HEK293 (cell line): Measurements from ENCODE around the gene CCDC77.

Experiments
- CTCF ChIA-PET: fragments of 350-600 bp; formaldehyde crosslinking; extraction: SDS; loops from one replicate; lab custom pipeline; 2021; ENCODE audit warnings: antibody characterized with exemption; lab: Yijun Ruan, JAX
- POLR2A ChIA-PET: fragments of 300-600 bp; formaldehyde crosslinking; extraction: SDS; loops from one replicate; lab custom pipeline; 2020; ENCODE audit warnings: antibody characterized with exemption, inconsistent platforms; lab: Yijun Ruan, JAX
- H3K27ac ChIP-seq: fragments of 200-500 bp; sonication (Bioruptor generic); 2 replicates; pipeline ENCODE4 v1.5.1; 2014; ENCODE audit warnings: low read depth, low read length, control low read depth, inconsistent platforms; ENCODE audit errors: extremely low read depth
- H3K36me3 ChIP-seq, 2 experiments: fragments of 200-500 bp in 1 of 2; sonication (Bioruptor generic) in 1 of 2; 1 replicate in 1 of 2; 2 replicates in 1 of 2; pipeline ENCODE4 v1.5.1; 2014 to 2017; ENCODE audit warnings: inconsistent platforms in 2 of 2, low read length in 2 of 2; ENCODE audit not compliant: control insufficient read depth in 2 of 2, insufficient read depth in 1 of 2
- H3K4me1 ChIP-seq: fragments of 200-500 bp; sonication (Bioruptor generic); 2 replicates; pipeline ENCODE4 v1.5.1; 2014; ENCODE audit warnings: mild to moderate bottlenecking, low read length, inconsistent platforms; ENCODE audit not compliant: control insufficient read depth, insufficient read depth
- H3K4me3 ChIP-seq: 2 replicates; pipeline ENCODE4 v1.5.1; 2011; ENCODE audit warnings: low read depth, mild to moderate bottlenecking, control low read depth, low read length, moderate library complexity
- H3K9me3 ChIP-seq: fragments of 200-500 bp; sonication (Bioruptor generic); 2 replicates; pipeline ENCODE4 v1.5.1; 2014; ENCODE audit warnings: low read depth, low read length, inconsistent platforms; ENCODE audit not compliant: control insufficient read depth, insufficient read depth
- BCL11B ChIP-seq: fragments of 450-650 bp; formaldehyde crosslinking; IDR thresholded peaks from 2 replicates; pipeline ENCODE4 v1.5.1; 2016; ENCODE audit warnings: low read depth, missing biosample characterization, missing genetic modification characterization
- HOXA7 ChIP-seq: sonication (generic); formaldehyde crosslinking; IDR thresholded peaks from 2 replicates; pipeline ENCODE4 v1.8.1; 2022; ENCODE audit warnings: missing genetic modification reagents, borderline replicate concordance
- RBAK ChIP-seq: fragments of 450-650 bp; formaldehyde crosslinking; IDR thresholded peaks from 2 replicates; pipeline ENCODE4 v1.5.1; 2016; ENCODE audit warnings: missing biosample characterization, missing genetic modification characterization
- REPIN1 ChIP-seq: fragments of 450-650 bp; formaldehyde crosslinking; IDR thresholded peaks from 2 replicates; pipeline ENCODE4 v1.5.1; 2017; ENCODE audit warnings: missing biosample characterization, missing genetic modification characterization, low read depth
- SCRT2 ChIP-seq: fragments of 450-650 bp; formaldehyde crosslinking; IDR thresholded peaks from 2 replicates; pipeline ENCODE4 v1.5.1; 2016; ENCODE audit warnings: missing biosample characterization, missing genetic modification characterization
- SP3 ChIP-seq: fragments of 450-650 bp; formaldehyde crosslinking; IDR thresholded peaks from 2 replicates; pipeline ENCODE4 v1.5.1; 2016; ENCODE audit warnings: missing biosample characterization, missing genetic modification characterization
- ZBTB20 ChIP-seq: fragments of 450-650 bp; formaldehyde crosslinking; IDR thresholded peaks from 2 replicates; pipeline ENCODE4 v1.5.1; 2016; ENCODE audit warnings: missing biosample characterization, missing genetic modification characterization
- ZFP41 ChIP-seq: fragments of 450-650 bp; formaldehyde crosslinking; IDR thresholded peaks from 2 replicates; pipeline ENCODE4 v1.5.1; 2016; ENCODE audit warnings: missing biosample characterization, missing genetic modification characterization, borderline replicate concordance
- ZIC2 ChIP-seq: fragments of 450-650 bp; formaldehyde crosslinking; IDR thresholded peaks from 2 replicates; pipeline ENCODE4 v1.5.1; 2016; ENCODE audit warnings: missing biosample characterization, missing genetic modification characterization
- ZNF138 ChIP-seq: fragments of 450-650 bp; formaldehyde crosslinking; IDR thresholded peaks from 2 replicates; pipeline ENCODE4 v1.5.1; 2016; ENCODE audit warnings: missing biosample characterization, missing genetic modification characterization, borderline replicate concordance
- ZNF174 ChIP-seq: fragments of 450-650 bp; formaldehyde crosslinking; IDR thresholded peaks from 2 replicates; pipeline ENCODE4 v1.5.0; 2017; ENCODE audit warnings: missing biosample characterization, mild to moderate bottlenecking, missing genetic modification characterization
- ZNF2 ChIP-seq: fragments of 450-650 bp; formaldehyde crosslinking; IDR thresholded peaks from 2 replicates; pipeline ENCODE4 v1.5.1; 2016; ENCODE audit warnings: missing biosample characterization, missing genetic modification characterization
- ZNF221 ChIP-seq: fragments of 450-650 bp; formaldehyde crosslinking; IDR thresholded peaks from 2 replicates; pipeline ENCODE4 v1.5.1; 2017; ENCODE audit warnings: missing biosample characterization, missing genetic modification characterization, borderline replicate concordance
- ZNF324 ChIP-seq: fragments of 450-650 bp; formaldehyde crosslinking; IDR thresholded peaks from 2 replicates; pipeline ENCODE4 v1.5.1; 2016; ENCODE audit warnings: missing biosample characterization, missing genetic modification characterization
- ZNF366 ChIP-seq: fragments of 450-650 bp; formaldehyde crosslinking; conservative IDR thresholded peaks from 2 replicates; pipeline ENCODE4 v1.5.1; 2016; ENCODE audit warnings: missing biosample characterization, missing genetic modification characterization
- ZNF530 ChIP-seq: fragments of 450-650 bp; formaldehyde crosslinking; IDR thresholded peaks from 2 replicates; pipeline ENCODE4 v1.5.1; 2016; ENCODE audit warnings: low read depth, missing biosample characterization, missing genetic modification characterization
- ZNF624 ChIP-seq: fragments of 450-650 bp; formaldehyde crosslinking; IDR thresholded peaks from 2 replicates; pipeline ENCODE4 v1.5.1; 2017; ENCODE audit warnings: missing biosample characterization, missing genetic modification characterization
- ZNF843 ChIP-seq: fragments of 450-650 bp; formaldehyde crosslinking; IDR thresholded peaks from 2 replicates; pipeline ENCODE4 v1.5.1; 2016; ENCODE audit warnings: missing biosample characterization, missing genetic modification characterization
- ZSCAN16 ChIP-seq: fragments of 450-650 bp; formaldehyde crosslinking; IDR thresholded peaks from 2 replicates; pipeline ENCODE4 v1.5.1; 2016; ENCODE audit warnings: missing biosample characterization, missing genetic modification characterization
- TF ChIP-seq, protein P1 (sequence below): fragments of 450-650 bp; formaldehyde crosslinking; IDR thresholded peaks from 2 replicates; pipeline ENCODE4 v1.5.1; 2016; ENCODE audit warnings: missing biosample characterization, missing genetic modification characterization
- TF ChIP-seq, protein P2 (sequence below): fragments of 450-650 bp; formaldehyde crosslinking; IDR thresholded peaks from 2 replicates; pipeline ENCODE4 v1.5.1; 2016; ENCODE audit warnings: missing biosample characterization, missing genetic modification characterization
- TF ChIP-seq, protein P3 (sequence below): fragments of 450-650 bp; IDR thresholded peaks from 2 replicates; pipeline ENCODE4 v1.5.1; 2018; ENCODE audit warnings: missing biosample characterization, missing genetic modification characterization

Gene CCDC77

DNA sequence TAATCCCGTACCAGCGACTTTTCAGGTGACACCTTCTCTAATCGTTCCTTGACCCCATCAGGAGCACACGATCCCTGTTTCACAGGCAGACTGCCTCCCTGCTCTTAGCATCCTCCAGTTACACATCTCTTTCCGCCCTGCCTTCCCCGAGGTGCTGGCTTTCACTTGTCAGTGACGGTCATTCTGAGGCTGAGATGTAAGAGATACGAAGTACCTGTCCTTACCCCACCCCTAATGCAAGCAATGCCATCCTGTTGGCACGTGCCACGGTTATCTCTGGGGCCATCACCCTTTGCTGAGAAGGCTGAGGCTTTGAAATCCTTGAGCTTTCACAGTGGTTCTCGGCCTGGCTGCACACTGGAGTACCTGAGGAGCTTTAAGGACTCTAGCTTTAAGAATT lies 82.7 kb downstream of the CCDC77 start (continued):
- TF ChIP-seq, protein P1, sequence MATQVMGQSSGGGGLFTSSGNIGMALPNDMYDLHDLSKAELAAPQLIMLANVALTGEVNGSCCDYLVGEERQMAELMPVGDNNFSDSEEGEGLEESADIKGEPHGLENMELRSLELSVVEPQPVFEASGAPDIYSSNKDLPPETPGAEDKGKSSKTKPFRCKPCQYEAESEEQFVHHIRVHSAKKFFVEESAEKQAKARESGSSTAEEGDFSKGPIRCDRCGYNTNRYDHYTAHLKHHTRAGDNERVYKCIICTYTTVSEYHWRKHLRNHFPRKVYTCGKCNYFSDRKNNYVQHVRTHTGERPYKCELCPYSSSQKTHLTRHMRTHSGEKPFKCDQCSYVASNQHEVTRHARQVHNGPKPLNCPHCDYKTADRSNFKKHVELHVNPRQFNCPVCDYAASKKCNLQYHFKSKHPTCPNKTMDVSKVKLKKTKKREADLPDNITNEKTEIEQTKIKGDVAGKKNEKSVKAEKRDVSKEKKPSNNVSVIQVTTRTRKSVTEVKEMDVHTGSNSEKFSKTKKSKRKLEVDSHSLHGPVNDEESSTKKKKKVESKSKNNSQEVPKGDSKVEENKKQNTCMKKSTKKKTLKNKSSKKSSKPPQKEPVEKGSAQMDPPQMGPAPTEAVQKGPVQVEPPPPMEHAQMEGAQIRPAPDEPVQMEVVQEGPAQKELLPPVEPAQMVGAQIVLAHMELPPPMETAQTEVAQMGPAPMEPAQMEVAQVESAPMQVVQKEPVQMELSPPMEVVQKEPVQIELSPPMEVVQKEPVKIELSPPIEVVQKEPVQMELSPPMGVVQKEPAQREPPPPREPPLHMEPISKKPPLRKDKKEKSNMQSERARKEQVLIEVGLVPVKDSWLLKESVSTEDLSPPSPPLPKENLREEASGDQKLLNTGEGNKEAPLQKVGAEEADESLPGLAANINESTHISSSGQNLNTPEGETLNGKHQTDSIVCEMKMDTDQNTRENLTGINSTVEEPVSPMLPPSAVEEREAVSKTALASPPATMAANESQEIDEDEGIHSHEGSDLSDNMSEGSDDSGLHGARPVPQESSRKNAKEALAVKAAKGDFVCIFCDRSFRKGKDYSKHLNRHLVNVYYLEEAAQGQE = no peak
- TF ChIP-seq ZNF221 (tag by site-specific recombination) (no peak), REPIN1 (tag by site-specific recombination) (no peak), ZFP41 (tag by site-specific recombination) (no peak), ZNF138 (tag by site-specific recombination) (no peak)

DNA sequence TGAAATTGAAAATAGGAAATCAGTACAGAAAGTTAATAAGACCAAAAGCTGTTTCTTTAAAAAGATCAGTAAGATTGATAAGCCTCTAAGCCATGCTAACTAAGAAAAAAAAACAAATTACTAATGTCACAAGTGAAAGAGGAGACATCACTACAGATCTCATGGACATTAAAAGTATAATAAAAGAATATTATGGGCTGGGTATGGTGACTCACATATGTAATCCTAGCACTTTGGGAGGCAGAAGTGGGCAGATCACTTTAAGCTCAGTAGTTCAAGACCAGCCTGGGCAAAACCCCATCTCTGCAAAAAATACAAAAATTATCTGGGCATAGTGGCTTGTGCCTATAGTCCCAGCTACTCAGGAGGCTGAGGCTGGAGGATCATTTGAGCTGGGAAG lies 88.8 kb downstream of the CCDC77 start:
- H3K27ac ChIP-seq = no peak overlapping the region
- H3K9me3 ChIP-seq = no peaks in the 10 kb centered on the region; the same call in 1 of the 2 replicates
- ChIA-PET CTCF (interaction anchor here (0.6 to 0.8 kb wide), 3 partner anchors 21 to 46 kb away, joined by 3 to 4 read pairs (median 4); no protein-coding TSS in a partner anchor), POLR2A (interaction anchor here (0.7 kb wide), 1 partner anchor 19 kb away, joined by 3 read pairs; no protein-coding TSS in a partner anchor)
- H3K4me3 ChIP-seq = no peak overlapping the region
- TF ChIP-seq ZIC2 (tag by site-specific recombination) = no peak
- TF ChIP-seq ZSCAN16 (tag by site-specific recombination) = no peak
- no peak for TF ChIP-seq ZNF624
- no peak for TF ChIP-seq ZNF366 (tag by site-specific recombination)
- TF ChIP-seq, protein P2, sequence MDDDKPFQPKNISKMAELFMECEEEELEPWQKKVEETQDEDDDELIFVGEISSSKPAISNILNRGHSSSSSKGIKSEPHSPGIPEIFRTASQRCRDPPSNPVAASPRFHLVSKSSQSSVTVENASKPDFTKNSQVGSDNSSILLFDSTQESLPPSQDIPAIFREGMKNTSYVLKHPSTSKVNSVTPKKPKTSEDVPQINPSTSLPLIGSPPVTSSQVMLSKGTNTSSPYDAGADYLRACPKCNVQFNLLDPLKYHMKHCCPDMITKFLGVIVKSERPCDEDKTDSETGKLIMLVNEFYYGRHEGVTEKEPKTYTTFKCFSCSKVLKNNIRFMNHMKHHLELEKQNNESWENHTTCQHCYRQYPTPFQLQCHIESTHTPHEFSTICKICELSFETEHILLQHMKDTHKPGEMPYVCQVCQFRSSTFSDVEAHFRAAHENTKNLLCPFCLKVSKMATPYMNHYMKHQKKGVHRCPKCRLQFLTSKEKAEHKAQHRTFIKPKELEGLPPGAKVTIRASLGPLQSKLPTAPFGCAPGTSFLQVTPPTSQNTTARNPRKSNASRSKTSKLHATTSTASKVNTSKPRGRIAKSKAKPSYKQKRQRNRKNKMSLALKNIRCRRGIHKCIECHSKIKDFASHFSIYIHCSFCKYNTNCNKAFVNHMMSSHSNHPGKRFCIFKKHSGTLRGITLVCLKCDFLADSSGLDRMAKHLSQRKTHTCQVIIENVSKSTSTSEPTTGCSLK (tag by site-specific recombination) = no peak
- no peak for TF ChIP-seq ZNF324 (tag by site-specific recombination)
- no peak for TF ChIP-seq SCRT2 (tag by site-specific recombination)
- TF ChIP-seq HOXA7 (CRISPR knock-in tag) = no peak
- no peak for TF ChIP-seq ZNF2 (tag by site-specific recombination)
- no peak for TF ChIP-seq BCL11B (tag by site-specific recombination)
- TF ChIP-seq, protein P3, sequence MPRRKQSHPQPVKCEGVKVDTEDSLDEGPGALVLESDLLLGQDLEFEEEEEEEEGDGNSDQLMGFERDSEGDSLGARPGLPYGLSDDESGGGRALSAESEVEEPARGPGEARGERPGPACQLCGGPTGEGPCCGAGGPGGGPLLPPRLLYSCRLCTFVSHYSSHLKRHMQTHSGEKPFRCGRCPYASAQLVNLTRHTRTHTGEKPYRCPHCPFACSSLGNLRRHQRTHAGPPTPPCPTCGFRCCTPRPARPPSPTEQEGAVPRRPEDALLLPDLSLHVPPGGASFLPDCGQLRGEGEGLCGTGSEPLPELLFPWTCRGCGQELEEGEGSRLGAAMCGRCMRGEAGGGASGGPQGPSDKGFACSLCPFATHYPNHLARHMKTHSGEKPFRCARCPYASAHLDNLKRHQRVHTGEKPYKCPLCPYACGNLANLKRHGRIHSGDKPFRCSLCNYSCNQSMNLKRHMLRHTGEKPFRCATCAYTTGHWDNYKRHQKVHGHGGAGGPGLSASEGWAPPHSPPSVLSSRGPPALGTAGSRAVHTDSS = no peak
- no peak for TF ChIP-seq ZNF174 (tag by site-specific recombination)
- TF ChIP-seq ZNF530 (tag by site-specific recombination) = no peak
- TF ChIP-seq ZBTB20 (tag by site-specific recombination) = no peak
- no peak for TF ChIP-seq SP3 (tag by site-specific recombination)
- no peak for TF ChIP-seq ZNF843 (tag by site-specific recombination)
- TF ChIP-seq RBAK = no peak
- H3K36me3 ChIP-seq = no peaks in the 10 kb centered on the region
- H3K4me1 ChIP-seq = peaks cover 2% of the 10 kb centered on the region; the same call in 1 of the 2 replicates
